SK-N-SH (cell line): ENCODE measurements around the gene TCFL5.

Source experiments
- CTCF ChIP-seq: fragments of 200-600 bp; sonication (generic); IDR thresholded peaks from 2 replicates; pipeline ENCODE4 v1.6.1; 2017; ENCODE audit warnings: antibody characterized with exemption, mild to moderate bottlenecking, moderate library complexity
- RFX5 ChIP-seq: IDR thresholded peaks from 2 replicates; pipeline ENCODE4 v1.6.1; 2012; ENCODE audit warnings: mild to moderate bottlenecking, improper control_type of control experiment, low read length
- SIN3A ChIP-seq: IDR thresholded peaks from 2 replicates; pipeline ENCODE4 v1.6.1; 2012; ENCODE audit warnings: low read depth, mild to moderate bottlenecking, low read length, moderate library complexity, borderline replicate concordance
- TEAD4 ChIP-seq: IDR thresholded peaks from 2 replicates; pipeline ENCODE4 v1.4.0; 2012; ENCODE audit warnings: mild to moderate bottlenecking, borderline replicate concordance; ENCODE audit not compliant: insufficient read depth

GRCh38 chr20:62792940-62793756 lies 68.5 kb downstream of the TCFL5 start:
- TF ChIP-seq CTCF, result no peak
- TF ChIP-seq RFX5, result no peak
- TF ChIP-seq SIN3A, result no peak
- no peak for TF ChIP-seq TEAD4
